ENCODE data around the gene OR2M3.
"Not testable (repeated sequence)": the region's sequence is repeated elsewhere in the genome, so short reads cannot be mapped to it uniquely, and the experiment has no call there.

OR2M3 gene

DNA sequence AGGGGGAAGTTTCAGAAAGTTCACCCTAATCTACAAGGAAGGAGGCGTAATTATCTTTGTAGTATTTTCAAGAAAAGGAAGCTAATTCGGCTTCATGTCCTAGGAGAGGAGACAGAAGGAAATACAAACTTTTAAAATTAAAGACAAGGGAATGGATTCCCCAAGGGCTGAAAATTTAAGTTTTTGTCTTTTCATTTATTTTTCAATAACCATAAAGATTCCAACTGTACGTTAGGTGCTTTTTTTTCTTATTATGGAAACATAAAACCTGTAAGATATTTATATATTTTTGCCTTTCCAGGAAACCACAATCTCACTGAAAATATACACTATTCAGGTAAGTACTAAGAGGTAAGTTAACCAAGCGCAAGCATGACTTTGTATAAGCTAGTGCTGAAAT lies at the start of gene OR2M3:
TSS of gene OR2M3 (plus strand) at position 301 of the 400 bp plus-strand sequence. CDS start 5,803 bp downstream, outside the sequence.
- no peak for FAIRE-seq

- no peak for FAIRE-seq
Observed at GRCh38 chr1:248152056-248152827, 44.8 kb upstream of the OR2M3 start.

DNA sequence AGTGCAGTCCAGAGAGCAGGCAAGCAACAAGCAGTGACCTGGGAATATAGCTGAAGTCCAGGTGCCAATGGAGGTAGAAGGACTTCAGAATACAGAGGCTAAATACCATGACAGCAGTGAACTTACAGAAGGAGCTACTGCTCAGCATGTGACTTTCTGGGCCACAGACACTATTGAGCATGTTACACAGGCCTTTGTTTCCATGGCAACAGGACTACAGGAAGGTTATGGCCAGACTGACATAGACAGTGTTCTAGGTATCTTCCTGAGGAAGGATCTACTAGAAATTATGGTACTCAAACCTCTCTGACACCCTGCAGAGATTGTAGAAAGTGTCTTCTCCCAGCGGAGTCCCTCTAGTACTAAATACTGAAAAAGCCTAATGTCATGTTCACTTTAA lies 41.1 kb upstream of the OR2M3 start:
- no peak for FAIRE-seq

- no peak for FAIRE-seq
Observed at GRCh38 chr1:248158758-248159157, 38.3 kb upstream of the OR2M3 start.

GRCh38 chr1:248164031-248164430 lies 33.0 kb upstream of the OR2M3 start:
- FAIRE-seq = no peak

DNA sequence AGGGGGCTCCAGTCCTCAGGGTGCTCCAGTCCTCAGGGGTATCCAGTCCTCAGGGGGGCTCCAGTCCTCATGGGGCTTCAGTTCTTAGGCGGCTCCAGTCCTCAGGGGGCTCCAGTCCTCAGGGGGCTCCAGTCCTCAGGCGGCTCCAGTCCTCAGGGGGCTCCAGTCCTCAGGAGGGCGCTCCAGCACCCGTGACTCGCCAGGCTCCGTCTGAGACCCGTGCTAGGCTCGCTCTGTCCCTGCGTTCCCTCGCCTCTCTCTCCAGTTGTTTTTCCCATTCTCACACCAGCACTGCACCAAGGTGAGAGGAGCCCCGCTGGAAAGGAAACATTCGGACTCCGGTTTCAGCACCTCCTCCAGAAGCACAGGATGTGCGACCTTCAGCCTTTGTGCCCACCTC lies 31.9 kb upstream of the OR2M3 start:
- FAIRE-seq = no peak

- no peak for FAIRE-seq
Observed at GRCh38 chr1:248174521-248174920, 22.5 kb upstream of the OR2M3 start, which contains the start of gene OR2M2. OR2M2 (plus strand) TSS chr1:248174821; CDS start chr1:248179986, 5,165 bp downstream.

DNA sequence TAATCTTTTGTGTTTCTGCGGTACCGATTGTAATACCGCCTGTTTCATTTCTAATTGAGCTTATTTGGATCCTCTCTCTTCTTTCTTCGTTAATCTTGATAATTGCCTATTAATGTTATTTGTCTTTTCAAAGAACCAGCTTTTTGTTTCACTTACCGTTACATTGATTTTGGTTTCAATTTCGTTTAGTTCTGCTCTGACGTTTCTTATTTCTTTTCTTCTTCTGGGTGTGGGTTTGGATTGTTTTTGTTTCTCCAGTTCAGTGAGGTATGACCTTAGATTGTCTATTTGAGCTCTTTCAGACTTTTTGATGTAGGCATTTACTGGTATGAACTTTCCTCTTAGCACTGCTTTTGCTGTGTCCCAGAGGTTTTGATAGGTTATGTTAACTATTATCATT lies 13.1 kb upstream of the OR2M3 start:
- FAIRE-seq = no peak

GRCh38 chr1:248187363-248187762 lies 9.7 kb upstream of the OR2M3 start:
- no peak for FAIRE-seq

- no peak for FAIRE-seq
Observed at GRCh38 chr1:248189026-248189425, 8.0 kb upstream of the OR2M3 start.

DNA sequence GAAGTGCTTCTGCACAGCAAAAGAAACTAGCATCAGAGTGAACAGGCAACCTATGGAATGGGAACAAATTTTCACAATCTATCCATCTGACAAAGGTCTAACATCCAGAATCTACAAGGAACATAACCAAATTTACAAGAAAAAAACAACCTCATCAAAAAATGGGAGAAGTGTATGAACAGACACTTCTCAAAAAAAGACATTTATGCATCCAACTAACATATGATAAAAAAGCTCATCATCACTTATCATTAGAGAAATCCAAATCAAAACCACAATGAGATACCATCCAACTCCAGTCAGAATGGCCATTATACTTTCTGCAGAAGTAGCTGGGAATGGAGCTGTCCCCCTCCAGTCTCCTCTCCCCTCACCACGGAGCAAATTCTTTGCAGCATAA lies 2.9 kb upstream of the OR2M3 start:
- no peak for FAIRE-seq

- FAIRE-seq = no peak
Observed at GRCh38 chr1:248215880-248216279, 18.8 kb downstream of the OR2M3 start.

- no peak for FAIRE-seq
Observed at GRCh38 chr1:248225537-248225936, 28.5 kb downstream of the OR2M3 start.

GRCh38 chr1:248229360-248229908 lies 32.4 kb downstream of the OR2M3 start:
- FAIRE-seq = no peak

GRCh38 chr1:248231117-248231516 lies 34.1 kb downstream of the OR2M3 start, which contains the start of gene OR2M4:
OR2M4 (plus strand) TSS chr1:248231417; CDS start chr1:248238929, 7,512 bp downstream.
- no peak for FAIRE-seq

- no peak for FAIRE-seq
Observed at GRCh38 chr1:248239478-248239877, 42.4 kb downstream of the OR2M3 start.

GRCh38 chr1:248243204-248243603 lies 46.1 kb downstream of the OR2M3 start:
- peak; percentile 17 for FAIRE-seq

DNA sequence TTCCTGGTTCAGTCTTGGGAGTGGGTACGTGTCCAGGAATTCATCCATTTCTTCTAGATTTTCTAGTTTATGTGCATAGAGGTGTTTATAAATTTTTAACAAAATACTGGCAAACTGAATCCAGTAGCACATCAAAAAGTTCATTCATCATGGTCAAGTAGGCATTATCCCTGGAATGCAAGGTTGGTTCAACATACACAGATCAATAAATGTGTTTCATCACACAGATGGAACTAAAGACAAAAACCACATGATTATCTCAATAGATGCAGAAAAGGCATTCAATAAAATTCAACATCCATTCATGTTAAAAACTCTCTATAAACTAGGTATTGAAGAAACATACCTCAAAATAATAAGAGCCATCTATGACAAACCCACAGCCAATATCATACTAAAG lies 62.2 kb downstream of the OR2M3 start:
- not testable (repeated sequence) for FAIRE-seq
